ENCODE measurements around the gene SLC66A2. TPM values are rescaled to one million over a fixed set of nuclear protein-coding genes. Genes with fewer than 3 reads are reported as not detected.

The SLC66A2 gene
- total and polyA plus RNA-seq, 2 donors (not counting 1 experiment from before 2014, with no cell fraction given) = 44.4 to 45.1 TPM

GRCh38 chr18:79986726-79987125 is 35.3 kb upstream of the SLC66A2 start:
- H4K20me1 ChIP-seq (ENCODE audit: control insufficient read depth, insufficient read depth, low read length, poor library complexity, severe bottlenecking) = peaks cover 61% of the 10 kb centered on the region

DNA sequence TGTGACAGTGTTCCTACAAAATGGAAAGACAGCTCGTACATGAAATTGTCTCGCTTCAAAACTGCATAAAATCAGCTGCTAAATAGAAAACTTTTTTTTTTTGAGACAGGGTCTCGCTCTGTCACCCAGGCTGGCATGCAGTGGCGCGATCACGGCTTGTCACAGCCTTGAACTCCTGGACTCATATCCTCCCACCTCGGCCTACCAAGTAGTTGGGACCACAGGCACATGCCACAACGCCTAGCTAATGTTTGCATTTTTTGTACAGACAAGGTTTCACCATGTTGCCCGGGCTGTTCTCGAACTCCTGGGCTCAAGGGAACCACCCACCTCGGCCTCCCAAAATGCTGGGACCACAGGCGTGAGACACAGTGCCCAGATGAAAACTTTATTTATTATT is 33.7 kb upstream of the SLC66A2 start:
- CTCF ChIA-PET = interaction anchor here (0.7 to 1.4 kb wide), 2 partner anchors 33 to 304 kb away, joined by 4 read pairs; no protein-coding TSS in a partner anchor

More at GRCh38 chr18:79986726-79987125, 35.3 kb upstream of the SLC66A2 start:
- POLR2A ChIA-PET = no interaction called here
- H3K4me3 Mint-ChIP-seq = peak overlapping the region; percentile 89
- peak overlapping the region; percentile 92 for H3K4me2 ChIP-seq (replicated peaks; ENCODE audit: low read depth, low read length, poor library complexity, severe bottlenecking)
- no peak for TF ChIP-seq EZH2 (IDR thresholded peaks at IDR 0.05; ENCODE audit: borderline replicate concordance, insufficient read depth, low read depth, low read length, poor library complexity, severe bottlenecking)
- TF ChIP-seq, protein P1, sequence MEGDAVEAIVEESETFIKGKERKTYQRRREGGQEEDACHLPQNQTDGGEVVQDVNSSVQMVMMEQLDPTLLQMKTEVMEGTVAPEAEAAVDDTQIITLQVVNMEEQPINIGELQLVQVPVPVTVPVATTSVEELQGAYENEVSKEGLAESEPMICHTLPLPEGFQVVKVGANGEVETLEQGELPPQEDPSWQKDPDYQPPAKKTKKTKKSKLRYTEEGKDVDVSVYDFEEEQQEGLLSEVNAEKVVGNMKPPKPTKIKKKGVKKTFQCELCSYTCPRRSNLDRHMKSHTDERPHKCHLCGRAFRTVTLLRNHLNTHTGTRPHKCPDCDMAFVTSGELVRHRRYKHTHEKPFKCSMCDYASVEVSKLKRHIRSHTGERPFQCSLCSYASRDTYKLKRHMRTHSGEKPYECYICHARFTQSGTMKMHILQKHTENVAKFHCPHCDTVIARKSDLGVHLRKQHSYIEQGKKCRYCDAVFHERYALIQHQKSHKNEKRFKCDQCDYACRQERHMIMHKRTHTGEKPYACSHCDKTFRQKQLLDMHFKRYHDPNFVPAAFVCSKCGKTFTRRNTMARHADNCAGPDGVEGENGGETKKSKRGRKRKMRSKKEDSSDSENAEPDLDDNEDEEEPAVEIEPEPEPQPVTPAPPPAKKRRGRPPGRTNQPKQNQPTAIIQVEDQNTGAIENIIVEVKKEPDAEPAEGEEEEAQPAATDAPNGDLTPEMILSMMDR (IDR thresholded peaks at IDR 0.05) = no peak
- ATAC-seq (ENCODE audit: low read depth) = no peak
- H3K27ac Mint-ChIP-seq = peak overlapping the region; percentile 59
- peaks cover 47% of the 10 kb centered on the region for H3K4me1 Mint-ChIP-seq
- DNase-seq = no peak
- H3K27me3 ChIP-seq (replicated peaks in 1 of 4; ENCODE audit: control extremely low read depth in 1 of 4, control insufficient read depth in 3 of 4, insufficient read depth in 4 of 4, low read length in 3 of 4) = no peaks in the 10 kb centered on the region
- CTCF ChIA-PET = no interaction called here
- H3K9me3 Mint-ChIP-seq (ENCODE audit: insufficient read depth) = no peaks in the 10 kb centered on the region
- H2AFZ ChIP-seq (ENCODE audit: insufficient read depth, low read depth, low read length, poor library complexity, severe bottlenecking) = no peak overlapping the region
- WGBS (ENCODE audit: insufficient coverage) = 76% methylated on average over 6 of the region's 7 CpGs
- H3K27ac ChIP-seq (ENCODE audit: low read length in 2 of 2) = peak overlapping the region; percentile 12 to 94
- peaks cover 15 to 23% of the 10 kb centered on the region in 2 donors for H3K4me1 ChIP-seq (ENCODE audit: control insufficient read depth in 2 of 2, insufficient read depth in 2 of 2, low read length in 2 of 2)
- H3K9me3 ChIP-seq (ENCODE audit: control extremely low read depth in 1 of 3, control insufficient read depth in 2 of 3, insufficient read depth in 1 of 3, low read length in 2 of 3) = no peaks in the 10 kb centered on the region
- peaks cover 0 to 28% of the 10 kb centered on the region in 2 experiments for H3K36me3 ChIP-seq (replicated peaks in 1 of 2; ENCODE audit: control extremely low read depth in 1 of 2, control insufficient read depth in 1 of 2, extremely low read depth in 1 of 2, insufficient read depth in 2 of 2, low read length in 1 of 2)
- peaks cover 66% of the 10 kb centered on the region for H3K79me2 ChIP-seq (ENCODE audit: control insufficient read depth, insufficient read depth, low read length)
- no peak overlapping the region for H3K9ac ChIP-seq (ENCODE audit: low read length)
- intact Hi-C loops (cut with micrococcal nuclease) = loop anchor here (10.0 kb wide), 1 partner anchor 158 kb away; no protein-coding TSS in a partner anchor
- H3K4me3 ChIP-seq (ENCODE audit: control extremely low read depth in 1 of 5, extremely low read depth in 1 of 5, insufficient read depth in 1 of 5, low read depth in 2 of 5, low read length in 4 of 5) = no peak overlapping the region
- no peaks in the 10 kb centered on the region for H3K27me3 Mint-ChIP-seq

More for the DNA sequence above, 33.7 kb upstream of the SLC66A2 start:
- H4K20me1 ChIP-seq (ENCODE audit: control insufficient read depth, insufficient read depth, low read length, poor library complexity, severe bottlenecking) = peaks cover 74% of the 10 kb centered on the region
- no peaks in the 10 kb centered on the region for H3K27me3 ChIP-seq (replicated peaks in 1 of 4; ENCODE audit: control extremely low read depth in 1 of 4, control insufficient read depth in 3 of 4, insufficient read depth in 4 of 4, low read length in 3 of 4)
- H3K4me1 ChIP-seq (ENCODE audit: control insufficient read depth in 2 of 2, insufficient read depth in 2 of 2, low read length in 2 of 2) = peaks cover 15 to 23% of the 10 kb centered on the region in 2 donors
- no peaks in the 10 kb centered on the region for H3K9me3 ChIP-seq (ENCODE audit: control extremely low read depth in 1 of 3, control insufficient read depth in 2 of 3, insufficient read depth in 1 of 3, low read length in 2 of 3)
- ATAC-seq (ENCODE audit: low read depth) = no peak
- WGBS (ENCODE audit: insufficient coverage) = 94% methylated on average over 12 of the region's 12 CpGs
- H3K27ac ChIP-seq (ENCODE audit: low read length in 2 of 2) = no peak overlapping the region
- no peak overlapping the region for H3K9ac ChIP-seq (ENCODE audit: low read length)
- H3K79me2 ChIP-seq (ENCODE audit: control insufficient read depth, insufficient read depth, low read length) = peaks cover 81% of the 10 kb centered on the region
- no peak for DNase-seq
- H3K36me3 ChIP-seq (replicated peaks in 1 of 2; ENCODE audit: control extremely low read depth in 1 of 2, control insufficient read depth in 1 of 2, extremely low read depth in 1 of 2, insufficient read depth in 2 of 2, low read length in 1 of 2) = peaks cover 0 to 30% of the 10 kb centered on the region in 2 experiments
- Mint-ChIP-seq H3K4me3 (no peak overlapping the region), H3K27ac (no peak overlapping the region), H3K27me3 (no peaks in the 10 kb centered on the region), H3K4me1 (peaks cover 57% of the 10 kb centered on the region), H3K9me3 (ENCODE audit: insufficient read depth) (no peaks in the 10 kb centered on the region)
- intact Hi-C loops (cut with micrococcal nuclease) = loop anchor here (10.0 kb wide), 1 partner anchor 160 kb away; no protein-coding TSS in a partner anchor
- POLR2A ChIA-PET = interaction anchor here (0.7 kb wide), 1 partner anchor 132 kb away, joined by 3 read pairs; no protein-coding TSS in a partner anchor
- H3K4me2 ChIP-seq (replicated peaks; ENCODE audit: low read depth, low read length, poor library complexity, severe bottlenecking) = no peak overlapping the region
- no peak for TF ChIP-seq EZH2 (IDR thresholded peaks at IDR 0.05; ENCODE audit: borderline replicate concordance, insufficient read depth, low read depth, low read length, poor library complexity, severe bottlenecking)
- TF ChIP-seq, protein P1 (IDR thresholded peaks at IDR 0.05) = no peak
- H3K4me3 ChIP-seq (ENCODE audit: control extremely low read depth in 1 of 5, extremely low read depth in 1 of 5, insufficient read depth in 1 of 5, low read depth in 2 of 5, low read length in 4 of 5) = no peak overlapping the region
- H2AFZ ChIP-seq (ENCODE audit: insufficient read depth, low read depth, low read length, poor library complexity, severe bottlenecking) = no peak overlapping the region

All from B cell (primary cell).